Colonic mucosa (tissue), 4 donors: ENCODE results near the gene FERMT2. TPM values are rescaled to one million over a fixed set of nuclear protein-coding genes. Genes with fewer than 3 reads are reported as not detected.

Experiments used
- DNase-seq: peaks from one replicate; pipeline ENCODE4 v3.0.0-alpha.2; 2020
- H3K27ac ChIP-seq: fragments of 200-600 bp; one replicate; pipeline ENCODE4 v1.8.0; 2021
- H3K27me3 ChIP-seq: fragments of 200-600 bp; one replicate; pipeline ENCODE4 v1.8.0; 2021
- H3K36me3 ChIP-seq: fragments of 200-600 bp; one replicate; pipeline ENCODE4 v1.8.0; 2021
- H3K4me1 ChIP-seq: fragments of 200-600 bp; one replicate; pipeline ENCODE4 v1.8.0; 2021; ENCODE audit warnings: mild to moderate bottlenecking
- H3K4me3 ChIP-seq: fragments of 200-600 bp; one replicate; pipeline ENCODE4 v1.8.0; 2021
- H3K9ac ChIP-seq, 2 donors: one replicate each; pipeline ENCODE4 v1.7.0; 2013; ENCODE audit warnings: control low read depth in 2 of 2, low read depth in 2 of 2, low read length in 2 of 2
- H3K9me3 ChIP-seq: fragments of 200-600 bp; one replicate; pipeline ENCODE4 v1.8.0; 2021
- intact Hi-C: fragments of 100-400 bp; cut with DNase I; formaldehyde crosslinking; loops from one replicate; pipeline ENCODE4 v1.14.1; 2022
- total RNA-seq, 2 donors: library from RNA; stranded (reverse); fragmentation: NEBNext Ultra II Directional in 1 of 2; extraction: Animal tissue kit (Norgen Biotek cat#: 25700) in 1 of 2; gene quantifications; one replicate each; pipeline ENCODE4 v1.2.1, GENCODE V29; 2021
- TF ChIP-seq, protein P1 (sequence below): fragments of 200-600 bp; IDR thresholded peaks from one replicate; pipeline ENCODE4 v1.8.0; 2022; ENCODE audit warnings: antibody characterized with exemption, mild to moderate bottlenecking
- donor health status: healthy.
- donor health status: DM: no; HTN: no; CAD: no.
- donor health status: DM: no; HTN: no; CAD: no.

Gene FERMT2
- total RNA-seq, 2 donors from 2014 or later: 6.3 to 43.9 TPM

DNA sequence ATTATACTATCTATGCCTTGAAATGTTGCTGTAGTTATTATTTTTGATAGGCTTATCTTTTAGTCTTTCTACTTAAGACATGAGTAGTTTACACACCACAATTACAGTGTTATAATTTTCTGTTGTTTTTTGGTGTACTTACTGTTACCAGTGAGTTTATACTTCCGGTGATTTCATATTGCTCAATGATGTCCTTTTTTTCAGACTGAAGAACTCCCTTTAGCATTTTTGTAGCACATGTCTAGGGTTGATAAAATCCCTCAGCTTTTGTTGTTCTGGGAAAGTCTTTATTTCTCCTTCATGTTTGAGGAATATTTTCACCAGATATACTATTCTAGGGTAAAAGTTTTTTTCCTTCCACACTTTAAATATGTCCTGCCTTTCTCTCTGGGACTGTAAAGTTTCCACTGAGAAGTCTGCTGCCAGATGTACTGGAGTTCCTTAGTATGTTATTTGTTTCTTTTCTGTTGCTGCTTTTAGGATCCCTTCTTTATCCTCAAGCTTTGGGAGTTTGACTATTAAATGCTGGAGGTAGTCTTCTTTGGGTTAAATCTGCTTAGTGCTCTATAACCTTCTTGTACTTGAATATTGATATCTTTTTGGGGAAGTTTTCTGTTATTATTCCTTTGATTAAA lies 41.5 kb upstream of the FERMT2 start:
- Histone ChIP-seq H3K9me3 (no peaks in the 10 kb centered on the region), H3K36me3 (no peaks in the 10 kb centered on the region), H3K27me3 (no peaks in the 10 kb centered on the region), H3K27ac (no peak overlapping the region), H3K4me1 (no peaks in the 10 kb centered on the region), H3K9ac (no peak overlapping the region), H3K4me3 (no peak overlapping the region)
- DNase-seq: no peak
- TF ChIP-seq, protein P1, sequence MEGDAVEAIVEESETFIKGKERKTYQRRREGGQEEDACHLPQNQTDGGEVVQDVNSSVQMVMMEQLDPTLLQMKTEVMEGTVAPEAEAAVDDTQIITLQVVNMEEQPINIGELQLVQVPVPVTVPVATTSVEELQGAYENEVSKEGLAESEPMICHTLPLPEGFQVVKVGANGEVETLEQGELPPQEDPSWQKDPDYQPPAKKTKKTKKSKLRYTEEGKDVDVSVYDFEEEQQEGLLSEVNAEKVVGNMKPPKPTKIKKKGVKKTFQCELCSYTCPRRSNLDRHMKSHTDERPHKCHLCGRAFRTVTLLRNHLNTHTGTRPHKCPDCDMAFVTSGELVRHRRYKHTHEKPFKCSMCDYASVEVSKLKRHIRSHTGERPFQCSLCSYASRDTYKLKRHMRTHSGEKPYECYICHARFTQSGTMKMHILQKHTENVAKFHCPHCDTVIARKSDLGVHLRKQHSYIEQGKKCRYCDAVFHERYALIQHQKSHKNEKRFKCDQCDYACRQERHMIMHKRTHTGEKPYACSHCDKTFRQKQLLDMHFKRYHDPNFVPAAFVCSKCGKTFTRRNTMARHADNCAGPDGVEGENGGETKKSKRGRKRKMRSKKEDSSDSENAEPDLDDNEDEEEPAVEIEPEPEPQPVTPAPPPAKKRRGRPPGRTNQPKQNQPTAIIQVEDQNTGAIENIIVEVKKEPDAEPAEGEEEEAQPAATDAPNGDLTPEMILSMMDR: no peak
- intact Hi-C loops: no loop called here

DNA sequence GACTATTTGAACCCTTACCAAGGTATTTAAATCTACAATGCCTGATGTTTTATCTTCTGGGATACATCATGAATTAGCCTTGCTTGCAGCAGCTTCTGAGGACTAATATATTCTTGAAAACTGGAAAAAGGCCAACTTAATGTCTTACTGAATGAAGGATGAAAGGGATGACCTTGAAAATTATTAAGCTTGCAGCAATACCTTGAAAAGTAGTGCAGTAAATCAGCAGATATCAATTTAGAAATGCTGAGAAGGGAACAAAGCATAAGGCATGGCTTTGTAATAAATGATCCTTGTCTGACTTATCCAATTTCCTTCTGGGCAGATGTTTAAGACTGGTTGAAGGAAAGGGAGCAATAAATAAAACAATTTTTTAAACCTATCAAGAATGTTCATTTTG lies 37.3 kb upstream of the FERMT2 start:
- Histone ChIP-seq H3K9ac (no peak overlapping the region), H3K36me3 (no peaks in the 10 kb centered on the region), H3K4me3 (no peak overlapping the region), H3K4me1 (no peaks in the 10 kb centered on the region), H3K27ac (no peak overlapping the region), H3K9me3 (no peaks in the 10 kb centered on the region), H3K27me3 (no peaks in the 10 kb centered on the region)
- DNase-seq: no peak
- intact Hi-C loops: no loop called here
- TF ChIP-seq, protein P1: no peak

DNA sequence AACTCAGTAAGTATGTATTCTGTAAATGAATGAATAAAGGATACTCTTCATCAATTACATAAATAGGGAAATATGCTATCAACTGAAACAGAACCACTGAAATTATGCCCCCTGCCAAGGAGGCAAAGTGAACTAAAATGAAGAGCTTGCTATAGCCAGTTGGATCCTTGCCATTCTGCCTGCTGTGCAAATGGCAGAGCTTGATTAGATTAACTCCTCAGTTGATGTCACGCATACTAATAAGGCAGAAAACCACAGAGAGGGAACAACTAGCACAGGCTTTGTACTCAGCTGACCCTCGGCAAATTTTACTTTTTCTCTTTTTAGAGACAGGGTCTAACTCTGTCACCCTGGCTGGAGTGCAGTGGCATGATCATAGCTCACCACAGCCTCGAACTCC lies 36.7 kb upstream of the FERMT2 start:
- H3K27me3 ChIP-seq: no peaks in the 10 kb centered on the region
- no peaks in the 10 kb centered on the region for H3K4me1 ChIP-seq
- no peak overlapping the region for H3K27ac ChIP-seq
- no peak for DNase-seq
- no peak overlapping the region for H3K4me3 ChIP-seq
- H3K36me3 ChIP-seq: no peaks in the 10 kb centered on the region
- TF ChIP-seq, protein P1: no peak
- no peaks in the 10 kb centered on the region for H3K9me3 ChIP-seq
- intact Hi-C loops: no loop called here
- H3K9ac ChIP-seq: no peak overlapping the region

DNA sequence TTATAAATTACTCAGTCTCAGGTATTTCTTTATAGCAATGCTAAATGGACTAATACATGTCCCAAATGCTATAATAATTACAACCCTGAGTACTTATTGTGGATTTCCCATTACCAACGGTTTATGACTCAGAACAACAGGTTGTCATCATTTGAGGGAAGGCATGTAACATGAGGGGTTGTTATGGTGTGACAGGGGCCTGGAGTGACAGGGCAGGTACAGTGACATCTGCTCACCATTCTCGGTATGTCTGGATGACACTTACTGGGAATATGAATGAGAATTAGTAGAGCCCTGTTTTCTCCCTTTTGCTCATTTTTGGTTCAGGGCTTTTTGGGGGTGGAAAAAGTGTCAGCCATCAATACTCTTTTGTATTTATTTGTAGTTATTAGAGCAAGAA lies 36.2 kb upstream of the FERMT2 start:
- TF ChIP-seq, protein P1: no peak

DNA sequence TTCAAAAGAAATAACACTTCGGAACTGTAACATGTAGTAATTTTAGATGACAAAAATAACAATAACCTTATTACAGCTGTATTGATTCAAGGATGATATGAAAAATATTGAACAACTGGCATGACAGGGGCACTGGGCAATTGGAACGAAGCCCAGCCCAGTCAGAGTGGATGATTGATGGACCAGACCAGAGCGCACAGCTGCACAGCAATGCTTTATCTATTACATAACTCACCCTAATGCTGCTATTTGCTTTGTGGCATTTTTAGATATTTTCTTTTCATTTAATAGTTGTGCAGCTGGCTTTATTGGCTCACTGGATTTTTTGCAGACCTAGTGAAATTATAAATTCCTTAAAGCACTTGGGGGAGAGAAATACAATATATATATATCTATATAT lies 26.9 kb upstream of the FERMT2 start:
- H3K4me3 ChIP-seq: no peak overlapping the region
- no peaks in the 10 kb centered on the region for H3K9me3 ChIP-seq
- no peaks in the 10 kb centered on the region for H3K4me1 ChIP-seq
- H3K27ac ChIP-seq: no peak overlapping the region
- no peaks in the 10 kb centered on the region for H3K27me3 ChIP-seq
- H3K36me3 ChIP-seq: no peaks in the 10 kb centered on the region
- intact Hi-C loops: no loop called here
- TF ChIP-seq, protein P1: no peak
- no peak overlapping the region for H3K9ac ChIP-seq
- DNase-seq: no peak

More for the DNA sequence above, 36.2 kb upstream of the FERMT2 start:
- H3K36me3 ChIP-seq: no peaks in the 10 kb centered on the region
- no peak for DNase-seq
- no peaks in the 10 kb centered on the region for H3K27me3 ChIP-seq
- intact Hi-C loops: no loop called here
- H3K9ac ChIP-seq: no peak overlapping the region
- no peak overlapping the region for H3K4me3 ChIP-seq
- H3K4me1 ChIP-seq: no peaks in the 10 kb centered on the region
- H3K9me3 ChIP-seq: no peaks in the 10 kb centered on the region
- H3K27ac ChIP-seq: no peak overlapping the region
